ENCODE measurements around the gene SYT15. TPM values are rescaled to one million over a fixed set of nuclear protein-coding genes. Genes with fewer than 3 reads are reported as not detected.

The SYT15 gene
- total and polyA plus RNA-seq, 4 donors, result 0.13 to 24.8 (median 4.8) TPM

GRCh38 chr10:46555366-46555712, 23.6 kb upstream of the SYT15 start:
- ATAC-seq (ENCODE audit: low FRiP score) (no peak), DNase-seq (no peak)
- Histone ChIP-seq H3K9me3 (ENCODE audit: control insufficient read depth, low read length) (no peaks in the 10 kb centered on the region), H3K4me3 (ENCODE audit: low read length in 2 of 2) (no peak overlapping the region), H3K4me1 (ENCODE audit: control insufficient read depth in 1 of 2, insufficient read depth in 2 of 2, low read length in 2 of 2) (no peaks in the 10 kb centered on the region), H3K27ac (ENCODE audit: low read depth in 1 of 2, low read length in 2 of 2) (no peak overlapping the region), H3K27me3 (ENCODE audit: control insufficient read depth in 1 of 2, insufficient read depth in 2 of 2, low read length in 1 of 2) (no peaks in the 10 kb centered on the region), H3K36me3 (ENCODE audit: control insufficient read depth in 1 of 2, insufficient read depth in 2 of 2, low read length in 1 of 2) (no peaks in the 10 kb centered on the region)
- 76 to 80% methylated on average over 4 of the region's 4 CpGs for WGBS, 2 donors
- intact Hi-C loops (cut with DNase I), result no loop called here

GRCh38 chr10:46555713-46556514, 23.0 kb upstream of the SYT15 start:
- peak overlapping the region; percentile 13 to 37 for H3K4me3 ChIP-seq (ENCODE audit: low read length in 2 of 2)
- DNase-seq (peak; percentile 53 to 78), ATAC-seq (ENCODE audit: low FRiP score) (no peak)
- H3K27me3 ChIP-seq (ENCODE audit: control insufficient read depth in 1 of 2, insufficient read depth in 2 of 2, low read length in 1 of 2), result no peaks in the 10 kb centered on the region
- no peaks in the 10 kb centered on the region for H3K36me3 ChIP-seq (ENCODE audit: control insufficient read depth in 1 of 2, insufficient read depth in 2 of 2, low read length in 1 of 2)
- no peaks in the 10 kb centered on the region for H3K4me1 ChIP-seq (ENCODE audit: control insufficient read depth in 1 of 2, insufficient read depth in 2 of 2, low read length in 2 of 2)
- H3K27ac ChIP-seq (ENCODE audit: low read depth in 1 of 2, low read length in 2 of 2), result no peak overlapping the region
- H3K9me3 ChIP-seq (ENCODE audit: control insufficient read depth, low read length), result no peaks in the 10 kb centered on the region
- WGBS, 2 donors, result 28 to 39% methylated on average over 47 of the region's 47 CpGs
- intact Hi-C loops (cut with DNase I), result no loop called here

- intact Hi-C loops (cut with DNase I), result no loop called here
- Histone ChIP-seq H3K27me3 (ENCODE audit: control insufficient read depth in 1 of 2, insufficient read depth in 2 of 2, low read length in 1 of 2) (no peaks in the 10 kb centered on the region), H3K4me1 (ENCODE audit: control insufficient read depth in 1 of 2, insufficient read depth in 2 of 2, low read length in 2 of 2) (no peaks in the 10 kb centered on the region), H3K27ac (ENCODE audit: low read depth in 1 of 2, low read length in 2 of 2) (no peak within 1 kb of the TSS), H3K36me3 (ENCODE audit: control insufficient read depth in 1 of 2, insufficient read depth in 2 of 2, low read length in 1 of 2) (no peaks in the 10 kb centered on the region), H3K9me3 (ENCODE audit: control insufficient read depth, low read length) (no peaks in the 10 kb centered on the region), H3K4me3 (ENCODE audit: low read length in 2 of 2) (peak within 1 kb of the TSS; percentile 13 to 37)
- DNase-seq (peak; percentile 59 to 84), ATAC-seq (ENCODE audit: low FRiP score) (no peak)
- WGBS, 2 donors, result 9% methylated on average over 68 to 74 of the region's 74 CpGs
These were observed 22.2 kb upstream of the SYT15 start, which contains the start of gene GPRIN2 for GRCh38 chr10:46556515-46557318. GPRIN2 (minus strand) TSS chr10:46556658; CDS start chr10:46550736, 5,922 bp downstream.

- ATAC-seq (ENCODE audit: low FRiP score) (peak; percentile 8), DNase-seq (peak; percentile 57 to 81)
- intact Hi-C loops (cut with DNase I), result no loop called here
- Histone ChIP-seq H3K9me3 (ENCODE audit: control insufficient read depth, low read length) (no peaks in the 10 kb centered on the region), H3K36me3 (ENCODE audit: control insufficient read depth in 1 of 2, insufficient read depth in 2 of 2, low read length in 1 of 2) (no peaks in the 10 kb centered on the region), H3K4me1 (ENCODE audit: control insufficient read depth in 1 of 2, insufficient read depth in 2 of 2, low read length in 2 of 2) (no peaks in the 10 kb centered on the region), H3K4me3 (ENCODE audit: low read length in 2 of 2) (no peak overlapping the region), H3K27ac (ENCODE audit: low read depth in 1 of 2, low read length in 2 of 2) (no peak overlapping the region), H3K27me3 (ENCODE audit: control insufficient read depth in 1 of 2, insufficient read depth in 2 of 2, low read length in 1 of 2) (no peaks in the 10 kb centered on the region)
- WGBS, 2 donors, result 91% methylated on average over 33 of the region's 33 CpGs
These were observed 21.4 kb upstream of the SYT15 start for GRCh38 chr10:46557319-46558121.

- no peaks in the 10 kb centered on the region for H3K27me3 ChIP-seq (ENCODE audit: control insufficient read depth in 1 of 2, insufficient read depth in 2 of 2, low read length in 1 of 2)
- WGBS, 2 donors, result 52 to 53% methylated on average over 1 of the region's 1 CpG
- no peaks in the 10 kb centered on the region for H3K36me3 ChIP-seq (ENCODE audit: control insufficient read depth in 1 of 2, insufficient read depth in 2 of 2, low read length in 1 of 2)
- no peak overlapping the region for H3K4me3 ChIP-seq (ENCODE audit: low read length in 2 of 2)
- H3K9me3 ChIP-seq (ENCODE audit: control insufficient read depth, low read length), result no peaks in the 10 kb centered on the region
- intact Hi-C loops (cut with DNase I), result no loop called here
- no peak overlapping the region for H3K27ac ChIP-seq (ENCODE audit: low read depth in 1 of 2, low read length in 2 of 2)
- DNase-seq (no peak), ATAC-seq (ENCODE audit: low FRiP score) (no peak)
- no peaks in the 10 kb centered on the region for H3K4me1 ChIP-seq (ENCODE audit: control insufficient read depth in 1 of 2, insufficient read depth in 2 of 2, low read length in 2 of 2)
These were observed 20.9 kb upstream of the SYT15 start for GRCh38 chr10:46558122-46558391.

- DNase-seq, result peak; percentile 49 to 76
- H3K4me3 ChIP-seq (ENCODE audit: low read length in 2 of 2), result no peak overlapping the region
- intact Hi-C loops (cut with DNase I), result no loop called here
- ATAC-seq (ENCODE audit: low FRiP score), result no peak
- no peak overlapping the region for H3K27ac ChIP-seq (ENCODE audit: low read depth in 1 of 2, low read length in 2 of 2)
- H3K36me3 ChIP-seq (ENCODE audit: control insufficient read depth in 1 of 2, insufficient read depth in 2 of 2, low read length in 1 of 2), result no peaks in the 10 kb centered on the region
- 88 to 90% methylated on average over 9 of the region's 9 CpGs for WGBS, 2 donors
- no peaks in the 10 kb centered on the region for H3K27me3 ChIP-seq (ENCODE audit: control insufficient read depth in 1 of 2, insufficient read depth in 2 of 2, low read length in 1 of 2)
- H3K9me3 ChIP-seq (ENCODE audit: control insufficient read depth, low read length), result no peaks in the 10 kb centered on the region
- no peaks in the 10 kb centered on the region for H3K4me1 ChIP-seq (ENCODE audit: control insufficient read depth in 1 of 2, insufficient read depth in 2 of 2, low read length in 2 of 2)
These were observed 20.3 kb upstream of the SYT15 start for GRCh38 chr10:46558392-46559185.

GRCh38 chr10:46559231-46559671, 19.7 kb upstream of the SYT15 start:
- 96 to 98% methylated on average over 5 of the region's 5 CpGs for WGBS, 2 donors

GRCh38 chr10:46560381-46560780, 18.5 kb upstream of the SYT15 start:
- WGBS, 2 donors, result 82 to 84% methylated on average over 5 of the region's 5 CpGs
- Histone ChIP-seq H3K27ac (ENCODE audit: low read depth in 1 of 2, low read length in 2 of 2) (no peak overlapping the region), H3K4me1 (ENCODE audit: control insufficient read depth in 1 of 2, insufficient read depth in 2 of 2, low read length in 2 of 2) (no peaks in the 10 kb centered on the region), H3K9me3 (ENCODE audit: control insufficient read depth, low read length) (no peaks in the 10 kb centered on the region), H3K4me3 (ENCODE audit: low read length in 2 of 2) (no peak overlapping the region), H3K27me3 (ENCODE audit: control insufficient read depth in 1 of 2, insufficient read depth in 2 of 2, low read length in 1 of 2) (no peaks in the 10 kb centered on the region), H3K36me3 (ENCODE audit: control insufficient read depth in 1 of 2, insufficient read depth in 2 of 2, low read length in 1 of 2) (no peaks in the 10 kb centered on the region)
- DNase-seq (peak; percentile 16 to 59), ATAC-seq (ENCODE audit: low FRiP score) (no peak)
- intact Hi-C loops (cut with DNase I), result no loop called here

More at GRCh38 chr10:46559231-46559671, 19.7 kb upstream of the SYT15 start:
- H3K36me3 ChIP-seq (ENCODE audit: control insufficient read depth in 1 of 2, insufficient read depth in 2 of 2, low read length in 1 of 2), result no peaks in the 10 kb centered on the region
- no peak overlapping the region for H3K27ac ChIP-seq (ENCODE audit: low read depth in 1 of 2, low read length in 2 of 2)
- no peak for ATAC-seq (ENCODE audit: low FRiP score)
- peak; percentile 33 to 59 for DNase-seq
- H3K27me3 ChIP-seq (ENCODE audit: control insufficient read depth in 1 of 2, insufficient read depth in 2 of 2, low read length in 1 of 2), result no peaks in the 10 kb centered on the region
- intact Hi-C loops (cut with DNase I), result no loop called here
- H3K4me3 ChIP-seq (ENCODE audit: low read length in 2 of 2), result no peak overlapping the region
- no peaks in the 10 kb centered on the region for H3K9me3 ChIP-seq (ENCODE audit: control insufficient read depth, low read length)
- H3K4me1 ChIP-seq (ENCODE audit: control insufficient read depth in 1 of 2, insufficient read depth in 2 of 2, low read length in 2 of 2), result no peaks in the 10 kb centered on the region

Data from aorta (tissue), 5 donors.